ENCODE measurements around the gene LOX.

GRCh38 chr5:122050959-122051358, 27.1 kb downstream of the LOX start:
- no peak for TF ChIP-seq POLR2A (IDR thresholded peaks at IDR 0.05; ENCODE audit: low read depth)
- TF ChIP-seq, protein P1, sequence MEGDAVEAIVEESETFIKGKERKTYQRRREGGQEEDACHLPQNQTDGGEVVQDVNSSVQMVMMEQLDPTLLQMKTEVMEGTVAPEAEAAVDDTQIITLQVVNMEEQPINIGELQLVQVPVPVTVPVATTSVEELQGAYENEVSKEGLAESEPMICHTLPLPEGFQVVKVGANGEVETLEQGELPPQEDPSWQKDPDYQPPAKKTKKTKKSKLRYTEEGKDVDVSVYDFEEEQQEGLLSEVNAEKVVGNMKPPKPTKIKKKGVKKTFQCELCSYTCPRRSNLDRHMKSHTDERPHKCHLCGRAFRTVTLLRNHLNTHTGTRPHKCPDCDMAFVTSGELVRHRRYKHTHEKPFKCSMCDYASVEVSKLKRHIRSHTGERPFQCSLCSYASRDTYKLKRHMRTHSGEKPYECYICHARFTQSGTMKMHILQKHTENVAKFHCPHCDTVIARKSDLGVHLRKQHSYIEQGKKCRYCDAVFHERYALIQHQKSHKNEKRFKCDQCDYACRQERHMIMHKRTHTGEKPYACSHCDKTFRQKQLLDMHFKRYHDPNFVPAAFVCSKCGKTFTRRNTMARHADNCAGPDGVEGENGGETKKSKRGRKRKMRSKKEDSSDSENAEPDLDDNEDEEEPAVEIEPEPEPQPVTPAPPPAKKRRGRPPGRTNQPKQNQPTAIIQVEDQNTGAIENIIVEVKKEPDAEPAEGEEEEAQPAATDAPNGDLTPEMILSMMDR (IDR thresholded peaks at IDR 0.05) = no peak
- no peak for TF ChIP-seq EP300 (IDR thresholded peaks at IDR 0.05)
